Subcutaneous adipose tissue (tissue), 4 donors: ENCODE results near the gene PRMT2. TPM values are rescaled to one million over a fixed set of nuclear protein-coding genes. Genes with fewer than 3 reads are reported as not detected.

Experiments used
- CTCF ChIP-seq: fragments of 450-650 bp; IDR thresholded peaks from one replicate; pipeline ENCODE4 v1.5.1; 2016; ENCODE audit warnings: low read depth, mild to moderate bottlenecking, control low read depth, antibody characterized with exemption, moderate library complexity
- total RNA-seq, 4 donors: library from RNA; depleted of rRNA; stranded (reverse); fragments of >200 nt; gene quantifications; one replicate each; pipeline ENCODE4 v1.1.0, GENCODE V29; 2016

The PRMT2 gene
- total RNA-seq, 4 donors from 2014 or later: 68.0 to 136 (median 96.6) TPM

GRCh38 chr21:46619846-46620245, 15.6 kb upstream of the PRMT2 start:
- no peak for TF ChIP-seq CTCF

- no peak for TF ChIP-seq CTCF
Measured at GRCh38 chr21:46620846-46621245, 14.6 kb upstream of the PRMT2 start.

- TF ChIP-seq CTCF: no peak
Measured at GRCh38 chr21:46621457-46622182, 13.9 kb upstream of the PRMT2 start.

- TF ChIP-seq CTCF: no peak
Measured at GRCh38 chr21:46622226-46622625, 13.2 kb upstream of the PRMT2 start.

- no peak for TF ChIP-seq CTCF
Measured at GRCh38 chr21:46624050-46624449, 11.4 kb upstream of the PRMT2 start.

- no peak for TF ChIP-seq CTCF
Measured at GRCh38 chr21:46625759-46626158, 9.7 kb upstream of the PRMT2 start.

- no peak for TF ChIP-seq CTCF
Measured at GRCh38 chr21:46626536-46626935, 8.9 kb upstream of the PRMT2 start.
